SK-N-SH treated with all-trans-retinoic acid at 6 μM for 48 hours (cell line): ENCODE measurements around the gene LMOD3.

Experiments used
- ATAC-seq: fragments of 200-7000 bp; cut with Tn5 transposase; 3 replicates; pipeline ENCODE4 v1.9.1; 2020; ENCODE audit warnings: mild to moderate bottlenecking, moderate library complexity
- ARNTL ChIP-seq: fragments of 450-650 bp; formaldehyde crosslinking; IDR thresholded peaks from 2 replicates; pipeline ENCODE4 v1.5.0; 2020; ENCODE audit warnings: low read depth, mild to moderate bottlenecking, moderate library complexity, borderline replicate concordance
- BACH2 ChIP-seq: fragments of 250-450 bp; sonication (Bioruptor Pico); IDR thresholded peaks from 2 replicates; pipeline ENCODE4 v1.9.0; 2021; ENCODE audit warnings: mild to moderate bottlenecking, borderline replicate concordance
- CREB5 ChIP-seq: fragments of 250-450 bp; sonication (Bioruptor Pico); IDR thresholded peaks from 2 replicates; pipeline ENCODE4 v1.5.1; 2020; ENCODE audit warnings: low read depth, mild to moderate bottlenecking, moderate library complexity
- CSDC2 ChIP-seq: fragments of 250-450 bp; sonication (Bioruptor Pico); IDR thresholded peaks from 2 replicates; pipeline ENCODE4 v1.5.0; 2020; ENCODE audit warnings: mild to moderate bottlenecking, moderate library complexity
- CSRNP3 ChIP-seq: fragments of 250-450 bp; sonication (Bioruptor Pico); IDR thresholded peaks from 2 replicates; pipeline ENCODE4 v1.5.1; 2021; ENCODE audit warnings: mild to moderate bottlenecking, moderate library complexity
- ESRRG ChIP-seq: fragments of 250-450 bp; sonication (Bioruptor Pico); IDR thresholded peaks from 2 replicates; pipeline ENCODE4 v1.6.1; 2021; ENCODE audit warnings: mild to moderate bottlenecking
- GLIS3 ChIP-seq: fragments of 250-450 bp; sonication (Bioruptor Pico); IDR thresholded peaks from 2 replicates; pipeline ENCODE4 v1.5.0; 2020; ENCODE audit warnings: mild to moderate bottlenecking, moderate library complexity
- ISL1 ChIP-seq: fragments of 250-450 bp; sonication (Bioruptor Pico); IDR thresholded peaks from 2 replicates; pipeline ENCODE4 v2.1.2; 2022; ENCODE audit warnings: mild to moderate bottlenecking, moderate library complexity
- OSR1 ChIP-seq: fragments of 250-450 bp; sonication (Bioruptor Pico); IDR thresholded peaks from 2 replicates; pipeline ENCODE4 v1.8.0; 2022; ENCODE audit warnings: moderate library complexity, mild to moderate bottlenecking, inconsistent platforms
- PATZ1 ChIP-seq: fragments of 250-450 bp; sonication (Bioruptor Pico); IDR thresholded peaks from 2 replicates; pipeline ENCODE4 v1.8.0; 2020; ENCODE audit warnings: mild to moderate bottlenecking, moderate library complexity, borderline replicate concordance
- POU6F1 ChIP-seq: fragments of 250-450 bp; sonication (Bioruptor Pico); IDR thresholded peaks from 2 replicates; pipeline ENCODE4 v1.8.0; 2021; ENCODE audit warnings: low read depth, mild to moderate bottlenecking, moderate library complexity, borderline replicate concordance
- RARB ChIP-seq: fragments of 250-450 bp; sonication (Bioruptor Pico); IDR thresholded peaks from 2 replicates; pipeline ENCODE4 v1.8.0; 2021; ENCODE audit warnings: mild to moderate bottlenecking, moderate library complexity
- SNAI2 ChIP-seq: fragments of 250-450 bp; sonication (Bioruptor Pico); IDR thresholded peaks from 2 replicates; pipeline ENCODE4 v1.5.0; 2020; ENCODE audit warnings: mild to moderate bottlenecking, moderate library complexity
- TCF4 ChIP-seq: fragments of 250-450 bp; sonication (Bioruptor Pico); IDR thresholded peaks from 2 replicates; pipeline ENCODE4 v1.8.0; 2021; ENCODE audit warnings: mild to moderate bottlenecking, moderate library complexity, borderline replicate concordance
- TOX ChIP-seq: fragments of 250-450 bp; sonication (Bioruptor Pico); IDR thresholded peaks from 2 replicates; pipeline ENCODE4 v1.8.0; 2021; ENCODE audit warnings: mild to moderate bottlenecking, moderate library complexity, borderline replicate concordance
- TSHZ2 ChIP-seq: fragments of 250-450 bp; sonication (Bioruptor Pico); IDR thresholded peaks from 2 replicates; pipeline ENCODE4 v1.5.0; 2020; ENCODE audit warnings: mild to moderate bottlenecking, moderate library complexity
- ZC3H10 ChIP-seq: fragments of 250-450 bp; sonication (Bioruptor Pico); IDR thresholded peaks from 2 replicates; pipeline ENCODE4 v1.5.1; 2021; ENCODE audit warnings: mild to moderate bottlenecking, moderate library complexity
- ZFP3 ChIP-seq: fragments of 250-450 bp; sonication (Bioruptor Pico); IDR thresholded peaks from 2 replicates; pipeline ENCODE4 v1.5.0; 2020; ENCODE audit warnings: mild to moderate bottlenecking, moderate library complexity
- ZFP30 ChIP-seq: fragments of 450-650 bp; formaldehyde crosslinking; IDR thresholded peaks from 2 replicates; pipeline ENCODE4 v1.5.0; 2022; ENCODE audit warnings: mild to moderate bottlenecking, moderate library complexity
- ZNF565 ChIP-seq: fragments of 450-650 bp; formaldehyde crosslinking; conservative IDR thresholded peaks from 2 replicates; pipeline ENCODE4 v1.5.0; 2020; ENCODE audit warnings: low read depth, mild to moderate bottlenecking, moderate library complexity
- ZNF70 ChIP-seq: fragments of 450-650 bp; formaldehyde crosslinking; IDR thresholded peaks from 2 replicates; pipeline ENCODE4 v1.5.0; 2020; ENCODE audit warnings: mild to moderate bottlenecking, moderate library complexity

The LMOD3 gene

GRCh38 chr3:69110941-69111546, 11.4 kb downstream of the LMOD3 start:
- TF ChIP-seq ZNF565 (CRISPR knock-in tag) (no peak), TSHZ2 (CRISPR knock-in tag) (no peak), ISL1 (CRISPR knock-in tag) (no peak)
- TF ChIP-seq, all 23 proteins: peak for 0
- ATAC-seq: no peak

GRCh38 chr3:69108811-69109210, 13.6 kb downstream of the LMOD3 start:
- ATAC-seq: no peak
- TF ChIP-seq ARNTL (no peak), ZNF70 (CRISPR knock-in tag) (no peak), ZFP3 (CRISPR knock-in tag) (no peak), BACH2 (no peak), ZNF565 (CRISPR knock-in tag) (no peak), ESRRG (no peak), ISL1 (CRISPR knock-in tag) (no peak), ZC3H10 (CRISPR knock-in tag) (no peak), OSR1 (CRISPR knock-in tag) (no peak), ZFP30 (no peak), TOX (no peak), PATZ1 (CRISPR knock-in tag) (no peak)

- no peak for ATAC-seq
- no peak for TF ChIP-seq ZFP30
- no peak for TF ChIP-seq TSHZ2 (CRISPR knock-in tag)
- TF ChIP-seq TCF4 (CRISPR knock-in tag): no peak
- TF ChIP-seq SNAI2 (CRISPR knock-in tag): no peak
- no peak for TF ChIP-seq BACH2
Measured at GRCh38 chr3:69107841-69108240, 14.6 kb downstream of the LMOD3 start.

- no peak for ATAC-seq
- TF ChIP-seq POU6F1 (no peak), TSHZ2 (CRISPR knock-in tag) (no peak), RARB (CRISPR knock-in tag) (no peak), CSDC2 (CRISPR knock-in tag) (no peak), CREB5 (CRISPR knock-in tag) (no peak), ISL1 (CRISPR knock-in tag) (no peak), CSRNP3 (CRISPR knock-in tag) (no peak), BACH2 (no peak), GLIS3 (no peak)
Measured at GRCh38 chr3:69105320-69105719, 17.1 kb downstream of the LMOD3 start.
